Right lobe of liver (tissue), 4 donors: ENCODE results near the gene ARMC2.

ENCODE experiments used
- CTCF ChIP-seq, 4 donors: fragments of 200-600 bp in 3 of 4; fragments of 450-650 bp in 1 of 4; IDR thresholded peaks; one replicate each; pipeline versions ENCODE4 v1.5.1 to v1.8.0; 2016 to 2022; ENCODE audit warnings: antibody characterized with exemption in 4 of 4, mild to moderate bottlenecking in 2 of 4
- POLR2A ChIP-seq: fragments of 450-650 bp; IDR thresholded peaks from one replicate; pipeline ENCODE4 v1.6.1; 2017; ENCODE audit warnings: antibody characterized with exemption, mild to moderate bottlenecking
- donor health status: DM: no; HTN: no; CAD: no.
- donor health status: DM: no; HTN: no; CAD: no.
- donor health status: DM: no; HTN: yes; CAD: no.

- TF ChIP-seq CTCF (IDR thresholded peaks at IDR 0.05) (no peak), POLR2A (no peak)
These were observed 147.1 kb downstream of the ARMC2 start for GRCh38 chr6:108995296-108995695.
